HEK293T (cell line): ENCODE measurements around the gene TNFAIP2.

Source experiments
- CTCF ChIA-PET: fragments of 350-600 bp; formaldehyde crosslinking; extraction: SDS; loops from one replicate; lab custom pipeline; 2021; ENCODE audit warnings: antibody characterized with exemption, inconsistent platforms; lab: Yijun Ruan, JAX
- POLR2A ChIA-PET: fragments of 350-600 bp; formaldehyde crosslinking; extraction: SDS; loops from one replicate; lab custom pipeline; 2020; ENCODE audit warnings: antibody characterized with exemption, inconsistent platforms; lab: Yijun Ruan, JAX
- DNase-seq: peaks from one replicate; pipeline ENCODE4 v3.0.0; 2012; ENCODE audit warnings: mixed read lengths; ENCODE audit errors: extremely low spot score
- ARNT ChIP-seq: fragments of 450-650 bp; IDR thresholded peaks from 2 replicates; pipeline ENCODE4 v1.6.1; 2017; ENCODE audit warnings: mild to moderate bottlenecking
- BHLHE40 ChIP-seq: fragments of 450-650 bp; IDR thresholded peaks from 2 replicates; pipeline ENCODE4 v1.6.1; 2016; ENCODE audit warnings: mild to moderate bottlenecking, moderate library complexity, borderline replicate concordance
- CTBP1 ChIP-seq: fragments of 450-650 bp; IDR thresholded peaks from 2 replicates; pipeline ENCODE4 v1.6.1; 2016; ENCODE audit warnings: borderline replicate concordance
- ELF4 ChIP-seq: fragments of 450-650 bp; IDR thresholded peaks from 2 replicates; pipeline ENCODE4 v1.6.1; 2017; ENCODE audit warnings: antibody characterized with exemption
- FOXA1 ChIP-seq: fragments of 450-650 bp; IDR thresholded peaks from 2 replicates; pipeline ENCODE4 v1.6.1; 2016; ENCODE audit warnings: mild to moderate bottlenecking
- FOXK2 ChIP-seq: fragments of 450-650 bp; IDR thresholded peaks from 2 replicates; pipeline ENCODE4 v1.6.1; 2016; ENCODE audit warnings: mild to moderate bottlenecking
- FOXM1 ChIP-seq: fragments of 450-650 bp; IDR thresholded peaks from 2 replicates; pipeline ENCODE4 v1.6.1; 2017; ENCODE audit warnings: mild to moderate bottlenecking, borderline replicate concordance
- LEF1 ChIP-seq: fragments of 450-650 bp; IDR thresholded peaks from 2 replicates; pipeline ENCODE4 v1.6.1; 2017; ENCODE audit warnings: mild to moderate bottlenecking, borderline replicate concordance
- NFRKB ChIP-seq: fragments of 450-650 bp; IDR thresholded peaks from 2 replicates; pipeline ENCODE4 v1.6.1; 2016; ENCODE audit warnings: mild to moderate bottlenecking, moderate library complexity
- SUZ12 ChIP-seq: fragments of 450-650 bp; IDR thresholded peaks from 2 replicates; pipeline ENCODE4 v1.6.1; 2016; ENCODE audit warnings: mild to moderate bottlenecking
- ZNF384 ChIP-seq: fragments of 450-650 bp; IDR thresholded peaks from 2 replicates; pipeline ENCODE4 v1.6.1; 2016
- TF ChIP-seq, protein P1 (sequence below): fragments of 450-650 bp; IDR thresholded peaks from 2 replicates; pipeline ENCODE4 v1.6.1; 2016

The TNFAIP2 gene

DNA sequence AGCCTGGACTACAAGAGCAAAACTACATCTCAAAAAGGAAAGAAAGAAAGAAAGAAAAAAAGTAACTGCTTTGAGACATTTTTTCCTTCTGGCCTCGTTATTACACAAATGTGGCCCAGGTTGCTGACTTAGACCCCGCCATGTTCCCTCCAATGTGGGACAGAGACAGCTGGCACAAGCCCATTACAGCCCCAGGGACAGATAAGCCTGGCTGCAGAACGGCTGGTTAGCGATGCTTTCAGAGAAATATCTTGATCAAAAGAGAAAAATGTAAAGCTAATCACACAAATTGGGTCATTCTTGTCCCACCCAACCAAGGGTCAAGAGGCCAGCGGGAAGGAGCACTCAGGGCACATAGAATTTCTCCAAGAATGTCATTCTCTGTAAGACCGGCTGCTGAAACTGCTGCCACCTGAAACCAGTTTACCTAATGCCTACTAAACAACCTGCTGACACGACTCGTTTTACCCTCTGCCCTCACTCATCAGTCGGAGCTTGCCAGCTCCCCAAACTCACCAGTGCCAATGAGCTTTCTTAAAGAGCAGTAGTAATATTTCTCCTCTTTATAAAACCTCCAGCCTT, 63.1 kb downstream of the TNFAIP2 start:
- CTCF ChIA-PET: interaction anchor here (0.9 to 1.5 kb wide), 2 partner anchors 31 to 81 kb away, joined by 4 to 10 read pairs; no protein-coding TSS in a partner anchor
- DNase-seq: no peak
- POLR2A ChIA-PET: no interaction called here
- TF ChIP-seq FOXK2 (no peak), FOXA1 (no peak), FOXM1 (no peak), NFRKB (no peak), BHLHE40 (no peak), LEF1 (no peak), ZNF384 (no peak), ELF4 (no peak), CTBP1 (no peak), SUZ12 (no peak), ARNT (no peak)
- TF ChIP-seq, protein P1, sequence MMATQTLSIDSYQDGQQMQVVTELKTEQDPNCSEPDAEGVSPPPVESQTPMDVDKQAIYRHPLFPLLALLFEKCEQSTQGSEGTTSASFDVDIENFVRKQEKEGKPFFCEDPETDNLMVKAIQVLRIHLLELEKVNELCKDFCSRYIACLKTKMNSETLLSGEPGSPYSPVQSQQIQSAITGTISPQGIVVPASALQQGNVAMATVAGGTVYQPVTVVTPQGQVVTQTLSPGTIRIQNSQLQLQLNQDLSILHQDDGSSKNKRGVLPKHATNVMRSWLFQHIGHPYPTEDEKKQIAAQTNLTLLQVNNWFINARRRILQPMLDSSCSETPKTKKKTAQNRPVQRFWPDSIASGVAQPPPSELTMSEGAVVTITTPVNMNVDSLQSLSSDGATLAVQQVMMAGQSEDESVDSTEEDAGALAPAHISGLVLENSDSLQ: no peak
